Measurements from ENCODE around the gene JPT2.
A peak's percentile ranks its signal among the peaks of the same experiment; 100 is the strongest.
"Not testable (repeated sequence)": the region's sequence is repeated elsewhere in the genome, so short reads cannot be mapped to it uniquely, and the experiment has no call there.

JPT2 gene

DNA sequence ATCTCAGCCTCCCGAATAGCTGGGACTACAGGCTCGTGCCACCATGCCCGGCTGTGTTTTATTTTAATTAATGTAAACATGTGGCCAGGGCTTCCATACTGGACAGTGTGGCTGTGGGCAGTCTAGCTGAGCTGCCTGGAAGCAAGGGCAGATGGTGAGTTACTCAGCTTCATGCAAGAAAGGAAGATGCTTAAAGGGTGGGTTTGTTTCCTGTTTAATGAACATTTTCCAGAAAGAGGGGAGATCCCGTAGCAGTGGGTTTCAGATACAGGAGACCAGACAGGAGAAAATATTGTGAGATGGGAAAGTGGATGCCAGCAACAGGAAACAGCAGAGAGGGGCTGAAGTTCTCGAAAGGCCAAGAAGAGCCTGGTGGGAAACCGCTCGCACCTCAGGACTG lies 35.3 kb downstream of the JPT2 start:
- TF ChIP-seq, protein P1, sequence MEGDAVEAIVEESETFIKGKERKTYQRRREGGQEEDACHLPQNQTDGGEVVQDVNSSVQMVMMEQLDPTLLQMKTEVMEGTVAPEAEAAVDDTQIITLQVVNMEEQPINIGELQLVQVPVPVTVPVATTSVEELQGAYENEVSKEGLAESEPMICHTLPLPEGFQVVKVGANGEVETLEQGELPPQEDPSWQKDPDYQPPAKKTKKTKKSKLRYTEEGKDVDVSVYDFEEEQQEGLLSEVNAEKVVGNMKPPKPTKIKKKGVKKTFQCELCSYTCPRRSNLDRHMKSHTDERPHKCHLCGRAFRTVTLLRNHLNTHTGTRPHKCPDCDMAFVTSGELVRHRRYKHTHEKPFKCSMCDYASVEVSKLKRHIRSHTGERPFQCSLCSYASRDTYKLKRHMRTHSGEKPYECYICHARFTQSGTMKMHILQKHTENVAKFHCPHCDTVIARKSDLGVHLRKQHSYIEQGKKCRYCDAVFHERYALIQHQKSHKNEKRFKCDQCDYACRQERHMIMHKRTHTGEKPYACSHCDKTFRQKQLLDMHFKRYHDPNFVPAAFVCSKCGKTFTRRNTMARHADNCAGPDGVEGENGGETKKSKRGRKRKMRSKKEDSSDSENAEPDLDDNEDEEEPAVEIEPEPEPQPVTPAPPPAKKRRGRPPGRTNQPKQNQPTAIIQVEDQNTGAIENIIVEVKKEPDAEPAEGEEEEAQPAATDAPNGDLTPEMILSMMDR (conservative IDR thresholded peaks at IDR 0.05; ENCODE audit: low read depth, low read length) = no peak
- H3K4me3 ChIP-seq (ENCODE audit: low read length) = no peak overlapping the region
- DNase-seq (ENCODE audit: low read depth) = no peak

DNA sequence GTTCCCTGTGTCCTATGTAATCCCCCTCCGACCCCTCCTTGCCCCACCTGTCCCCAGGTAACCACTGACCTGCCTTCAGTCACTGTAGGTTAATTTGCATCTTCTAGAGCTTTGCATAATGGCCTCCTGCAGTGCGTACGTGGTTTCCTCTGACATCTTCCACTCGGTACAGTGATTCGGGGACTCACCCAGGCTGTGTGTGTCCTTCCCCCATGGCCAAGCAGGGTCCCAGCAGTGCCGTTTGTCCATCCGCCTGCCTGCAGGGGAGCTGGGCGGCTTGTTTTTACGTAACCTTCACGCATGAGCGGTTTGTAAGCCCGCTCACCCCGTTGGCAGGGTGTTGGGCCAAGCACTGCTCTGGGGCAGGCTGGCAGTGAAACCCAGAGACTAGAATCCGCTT lies 35.9 kb downstream of the JPT2 start:
- TF ChIP-seq, protein P1 (conservative IDR thresholded peaks at IDR 0.05; ENCODE audit: low read depth, low read length) = no peak
- no peak overlapping the region for H3K4me3 ChIP-seq (ENCODE audit: low read length)
- no peak for DNase-seq (ENCODE audit: low read depth)

DNA sequence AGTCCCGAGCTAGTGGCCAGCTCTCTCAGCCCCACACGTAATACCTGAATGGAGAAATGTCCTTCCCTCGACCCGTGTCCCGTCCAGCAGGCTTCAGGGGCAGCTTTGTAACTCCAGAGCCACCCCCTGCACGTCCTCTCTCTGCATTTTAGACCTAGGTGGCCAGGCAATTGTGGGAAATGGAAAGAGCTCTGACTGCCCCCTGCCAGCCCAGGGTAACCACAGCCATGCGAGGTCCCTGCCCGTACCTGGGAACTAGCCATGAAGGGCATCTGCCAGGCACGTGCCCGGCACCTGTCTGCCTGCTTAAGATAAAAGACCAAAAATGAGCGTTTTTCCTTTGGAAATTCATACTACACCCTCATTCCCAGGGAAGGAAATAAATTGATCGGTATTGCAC lies 37.1 kb downstream of the JPT2 start:
- TF ChIP-seq, protein P1 (conservative IDR thresholded peaks at IDR 0.05; ENCODE audit: low read depth, low read length) = no peak
- no peak overlapping the region for H3K4me3 ChIP-seq (ENCODE audit: low read length)
- DNase-seq (ENCODE audit: low read depth) = no peak

DNA sequence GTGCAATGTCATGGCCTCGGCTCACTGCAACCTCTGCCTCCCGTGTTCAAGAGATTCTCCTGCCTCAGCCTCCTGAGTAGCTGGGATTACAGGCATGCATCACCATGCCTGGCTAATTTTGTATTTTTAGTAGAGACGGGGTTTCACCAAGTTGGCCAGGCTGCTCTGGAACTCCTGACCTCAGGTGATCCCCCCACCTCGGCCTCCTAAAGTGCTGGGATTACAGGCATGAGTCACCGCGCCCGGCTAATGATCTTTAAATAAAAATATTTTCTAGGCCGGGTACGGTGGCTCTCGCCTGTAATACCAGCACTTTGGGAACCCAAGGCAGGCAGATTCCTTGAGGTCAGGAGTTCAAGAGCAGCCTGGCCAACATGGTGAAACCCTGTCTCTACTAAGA lies 40.2 kb downstream of the JPT2 start:
- not testable (repeated sequence) for H3K4me3 ChIP-seq (ENCODE audit: low read length); DNase-seq (ENCODE audit: low read depth)

- not testable (repeated sequence) for H3K4me3 ChIP-seq (ENCODE audit: low read length); DNase-seq (ENCODE audit: low read depth)
Observed at GRCh38 chr16:1719559-1720229, 41.6 kb downstream of the JPT2 start.

DNA sequence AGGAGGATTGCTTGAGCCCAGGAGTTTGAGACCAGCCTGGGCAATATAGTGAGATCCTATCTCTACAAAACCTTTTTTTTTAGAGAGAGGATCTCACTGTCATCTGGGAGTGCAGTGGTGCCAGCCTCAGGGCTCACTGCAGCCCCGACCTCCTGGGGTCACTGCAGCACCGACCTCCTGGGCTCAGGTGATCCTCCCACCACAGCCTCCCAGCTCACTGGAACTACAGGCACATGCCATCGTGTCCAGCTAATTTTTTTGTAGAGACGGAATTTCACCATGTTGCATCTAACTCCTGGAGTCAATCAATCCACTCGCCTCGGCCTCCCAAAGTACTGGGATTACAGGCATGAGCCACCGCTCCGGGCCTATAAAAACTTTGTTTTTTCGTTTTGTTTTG lies 43.3 kb downstream of the JPT2 start:
- no peak for DNase-seq (ENCODE audit: low read depth)
- TF ChIP-seq, protein P1 (conservative IDR thresholded peaks at IDR 0.05; ENCODE audit: low read depth, low read length) = no peak

DNA sequence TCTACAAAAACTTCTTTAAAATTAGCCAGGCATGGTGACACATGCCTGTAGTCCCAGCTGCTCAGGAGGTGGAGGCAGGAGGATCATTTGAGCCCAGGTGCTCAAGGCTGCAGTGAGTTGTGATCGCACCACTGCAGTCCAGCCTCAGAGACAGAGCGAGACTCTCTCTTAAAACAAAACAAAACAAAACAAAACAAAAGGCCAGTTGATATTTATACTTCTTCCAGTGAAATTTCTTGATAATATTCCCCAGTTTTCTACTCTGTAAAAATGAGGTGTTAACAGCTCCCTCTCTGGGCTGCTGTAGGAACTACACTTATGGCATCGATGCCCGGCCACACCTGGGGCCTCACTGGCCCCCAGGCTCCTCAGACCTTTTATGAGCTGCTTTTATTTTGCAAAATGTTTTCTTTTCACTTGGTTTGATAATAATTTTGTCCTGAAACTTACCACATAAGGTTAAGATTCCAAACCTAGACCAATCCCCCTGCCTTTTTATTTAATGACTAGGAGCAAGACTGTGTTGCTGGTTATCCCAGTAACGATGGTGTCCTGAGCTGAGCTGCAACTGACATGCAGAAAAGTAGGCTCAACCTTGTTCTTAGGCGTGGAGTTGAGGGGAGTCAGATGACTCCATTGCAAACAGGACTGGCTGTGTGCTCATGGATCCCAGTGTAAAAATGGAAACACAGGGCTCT lies 45.5 kb downstream of the JPT2 start:
- no peak overlapping the region for H3K4me3 ChIP-seq (ENCODE audit: low read length)
- TF ChIP-seq, protein P1 (conservative IDR thresholded peaks at IDR 0.05; ENCODE audit: low read depth, low read length) = peak; percentile 82
- DNase-seq (ENCODE audit: low read depth) = no peak

More for the DNA sequence above, 43.3 kb downstream of the JPT2 start:
- no peak overlapping the region for H3K4me3 ChIP-seq (ENCODE audit: low read length)

- no peak for DNase-seq (ENCODE audit: low read depth)
- TF ChIP-seq, protein P1 (conservative IDR thresholded peaks at IDR 0.05; ENCODE audit: low read depth, low read length) = no peak
- H3K4me3 ChIP-seq (ENCODE audit: low read length) = no peak overlapping the region
Observed at GRCh38 chr16:1724491-1724890, 46.4 kb downstream of the JPT2 start.

Measured in retinal pigment epithelial cell (primary cell).